Endothelial cell (in vitro differentiated cells): ENCODE measurements around the gene FOXI3. TPM values are rescaled to one million over a fixed set of nuclear protein-coding genes. Genes with fewer than 3 reads are reported as not detected.

Source experiments
- DNase-seq: peaks from one replicate; pipeline ENCODE4 v3.0.0; 2021; ENCODE audit warnings: low spot score
- H3K27ac Mint-ChIP-seq: one replicate; pipeline ENCODE4 v1.8.0; 2021; ENCODE audit warnings: mixed read lengths, inconsistent platforms; ENCODE audit not compliant: unreplicated experiment
- H3K27me3 Mint-ChIP-seq: one replicate; pipeline ENCODE4 v1.8.0; 2021; ENCODE audit warnings: mild to moderate bottlenecking, moderate library complexity, mixed read lengths, inconsistent platforms; ENCODE audit not compliant: unreplicated experiment
- H3K36me3 Mint-ChIP-seq: one replicate; pipeline ENCODE4 v1.8.0; 2021; ENCODE audit warnings: mild to moderate bottlenecking, low read depth, mixed read lengths, inconsistent platforms; ENCODE audit not compliant: unreplicated experiment
- H3K4me1 Mint-ChIP-seq: one replicate; pipeline ENCODE4 v1.8.0; 2021; ENCODE audit warnings: mild to moderate bottlenecking, mixed read lengths, inconsistent platforms; ENCODE audit not compliant: unreplicated experiment
- H3K4me3 Mint-ChIP-seq: one replicate; pipeline ENCODE4 v1.8.0; 2021; ENCODE audit warnings: mild to moderate bottlenecking, mixed read lengths, inconsistent platforms; ENCODE audit not compliant: unreplicated experiment
- H3K9me3 Mint-ChIP-seq: one replicate; pipeline ENCODE4 v1.8.0; 2021; ENCODE audit warnings: mixed read lengths, inconsistent platforms; ENCODE audit not compliant: unreplicated experiment
- total RNA-seq: library from RNA; stranded (reverse); fragmentation: NEBNext Ultra II Directional; extraction: Animal tissue kit (Norgen Biotek cat#: 25700); gene quantifications from one replicate; pipeline ENCODE4 v1.2.1, GENCODE V29; 2021; ENCODE audit not compliant: unreplicated experiment
- TF ChIP-seq, protein P1 (sequence below): fragments of 200-600 bp; sonication (generic); IDR thresholded peaks from one replicate; pipeline ENCODE4 v1.5.0; 2021; ENCODE audit warnings: antibody characterized with exemption; ENCODE audit not compliant: unreplicated experiment

The FOXI3 gene
- total RNA-seq, 1 donor from 2014 or later = 0.69 TPM

DNA sequence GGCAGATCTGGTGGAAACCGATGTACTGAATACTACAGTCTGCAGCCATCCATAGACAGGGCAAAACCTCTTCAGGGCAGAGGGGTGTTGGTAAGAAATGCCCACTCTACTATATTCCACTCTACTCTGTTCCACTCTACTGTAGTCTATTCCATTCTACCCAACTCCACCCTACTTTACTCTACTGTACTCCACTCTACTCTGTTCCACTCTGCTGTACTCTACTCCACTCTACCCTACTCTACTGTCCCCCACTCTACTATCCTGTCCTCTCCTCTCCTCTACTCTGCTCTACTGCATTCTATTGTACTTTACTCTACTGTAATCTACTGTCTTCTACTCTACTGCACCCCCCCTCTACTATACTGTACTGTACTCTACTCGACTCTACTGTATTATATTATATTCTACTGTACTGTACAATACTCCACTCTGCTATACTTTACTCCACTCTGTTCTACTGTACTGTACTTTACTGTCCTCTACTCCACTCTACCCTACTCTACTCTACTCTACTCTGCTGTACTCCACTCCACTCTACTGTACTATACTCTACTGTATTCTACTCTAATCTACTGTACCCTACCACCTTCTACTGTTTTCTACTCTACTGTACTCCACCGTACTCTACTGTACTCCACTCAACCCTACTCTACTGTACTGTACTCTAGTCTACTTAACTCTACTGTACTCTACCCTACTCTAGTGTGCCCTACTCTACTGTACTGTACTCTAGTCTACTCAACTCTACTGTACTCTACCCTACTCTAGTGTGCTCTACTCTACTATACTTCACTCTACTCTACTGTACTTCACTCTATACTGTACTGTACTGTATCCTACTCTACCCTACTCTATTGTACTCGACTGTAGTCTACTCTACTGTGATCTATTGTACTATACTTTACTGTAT lies 17.0 kb upstream of the FOXI3 start:
- DNase-seq = no peak
- H3K27ac Mint-ChIP-seq = no peak overlapping the region
- no peaks in the 10 kb centered on the region for H3K36me3 Mint-ChIP-seq
- H3K27me3 Mint-ChIP-seq = no peaks in the 10 kb centered on the region
- no peaks in the 10 kb centered on the region for H3K4me1 Mint-ChIP-seq
- TF ChIP-seq, protein P1, sequence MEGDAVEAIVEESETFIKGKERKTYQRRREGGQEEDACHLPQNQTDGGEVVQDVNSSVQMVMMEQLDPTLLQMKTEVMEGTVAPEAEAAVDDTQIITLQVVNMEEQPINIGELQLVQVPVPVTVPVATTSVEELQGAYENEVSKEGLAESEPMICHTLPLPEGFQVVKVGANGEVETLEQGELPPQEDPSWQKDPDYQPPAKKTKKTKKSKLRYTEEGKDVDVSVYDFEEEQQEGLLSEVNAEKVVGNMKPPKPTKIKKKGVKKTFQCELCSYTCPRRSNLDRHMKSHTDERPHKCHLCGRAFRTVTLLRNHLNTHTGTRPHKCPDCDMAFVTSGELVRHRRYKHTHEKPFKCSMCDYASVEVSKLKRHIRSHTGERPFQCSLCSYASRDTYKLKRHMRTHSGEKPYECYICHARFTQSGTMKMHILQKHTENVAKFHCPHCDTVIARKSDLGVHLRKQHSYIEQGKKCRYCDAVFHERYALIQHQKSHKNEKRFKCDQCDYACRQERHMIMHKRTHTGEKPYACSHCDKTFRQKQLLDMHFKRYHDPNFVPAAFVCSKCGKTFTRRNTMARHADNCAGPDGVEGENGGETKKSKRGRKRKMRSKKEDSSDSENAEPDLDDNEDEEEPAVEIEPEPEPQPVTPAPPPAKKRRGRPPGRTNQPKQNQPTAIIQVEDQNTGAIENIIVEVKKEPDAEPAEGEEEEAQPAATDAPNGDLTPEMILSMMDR = no peak
- H3K9me3 Mint-ChIP-seq = no peaks in the 10 kb centered on the region
- H3K4me3 Mint-ChIP-seq = no peak overlapping the region

DNA sequence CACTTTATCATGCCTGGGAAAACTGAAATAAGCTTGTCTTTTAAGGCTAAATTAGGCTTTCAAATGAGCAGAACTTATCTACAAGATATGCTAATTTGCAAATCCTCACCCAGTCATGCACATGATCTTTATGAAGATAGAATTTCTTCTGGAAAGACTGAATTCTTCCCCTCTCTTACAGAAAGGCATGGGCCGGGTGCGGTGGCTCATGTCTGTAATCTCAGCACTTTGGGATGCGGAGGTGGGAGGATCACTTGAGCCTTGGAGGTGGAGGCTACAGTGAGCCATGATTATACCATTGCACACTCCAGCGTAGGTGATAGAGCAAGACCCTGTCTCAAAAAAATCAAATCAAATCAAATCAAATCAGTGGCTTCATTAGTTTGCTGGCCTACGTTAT lies 11.7 kb upstream of the FOXI3 start:
- no peaks in the 10 kb centered on the region for H3K9me3 Mint-ChIP-seq
- no peak overlapping the region for H3K4me3 Mint-ChIP-seq
- peaks cover 2% of the 10 kb centered on the region for H3K27me3 Mint-ChIP-seq
- no peak for DNase-seq
- no peaks in the 10 kb centered on the region for H3K4me1 Mint-ChIP-seq
- H3K27ac Mint-ChIP-seq = no peak overlapping the region
- TF ChIP-seq, protein P1 = no peak
- H3K36me3 Mint-ChIP-seq = no peaks in the 10 kb centered on the region

DNA sequence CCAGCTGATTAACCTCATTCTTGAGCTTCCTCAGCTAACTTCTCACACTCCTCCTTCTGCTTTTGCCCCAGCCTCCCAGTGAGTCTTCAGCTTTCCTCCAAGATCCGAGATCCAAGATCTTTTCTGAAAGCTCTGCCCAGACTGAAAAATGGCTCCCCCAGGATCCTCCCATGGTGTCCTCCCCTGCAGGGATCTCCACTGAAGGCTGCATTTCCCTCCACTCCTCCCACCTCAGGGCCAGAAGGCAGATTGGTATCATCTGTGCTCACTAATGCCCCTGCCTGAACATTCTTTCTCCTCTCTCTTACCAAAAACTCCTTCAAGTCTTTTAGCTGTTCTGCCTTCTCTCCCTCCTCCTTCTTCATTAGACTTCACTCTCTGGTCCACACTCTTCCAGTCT lies 6.1 kb upstream of the FOXI3 start:
- H3K27me3 Mint-ChIP-seq = peaks cover 2% of the 10 kb centered on the region

DNA sequence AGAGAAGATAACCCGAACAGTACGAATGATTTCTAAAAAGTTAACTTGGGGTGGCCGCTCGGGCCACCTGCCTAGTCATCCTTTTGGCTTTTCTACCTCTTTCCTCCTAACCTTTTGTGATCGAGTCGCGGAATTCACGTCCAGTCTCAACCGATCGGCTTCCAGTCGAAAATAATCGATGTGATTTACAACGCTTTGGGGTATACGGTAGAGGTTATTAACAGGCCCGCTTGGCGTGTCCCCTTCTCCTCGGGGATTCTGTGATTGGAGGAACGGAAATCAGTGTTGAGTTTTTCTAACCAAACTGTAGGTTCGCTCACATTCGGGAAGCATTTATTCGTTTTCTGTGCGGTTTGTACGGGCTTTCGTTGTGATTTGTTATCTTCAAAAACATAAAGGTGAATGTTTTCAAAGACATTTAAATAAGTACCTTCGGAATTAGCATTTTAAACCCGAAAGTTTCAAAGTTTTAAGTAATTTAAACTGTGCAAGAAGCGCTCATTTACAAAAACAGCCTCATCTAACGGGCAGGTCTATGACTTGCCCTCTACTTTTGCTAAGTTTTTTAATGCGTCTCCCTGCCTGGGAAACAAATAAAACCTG lies 588 bp upstream of the FOXI3 start:
- no peaks in the 10 kb centered on the region for H3K36me3 Mint-ChIP-seq
- DNase-seq = peak; percentile 13
- peaks cover 5% of the 10 kb centered on the region for H3K4me1 Mint-ChIP-seq
- peak overlapping the region; percentile 89 for H3K4me3 Mint-ChIP-seq
- H3K27me3 Mint-ChIP-seq = peaks cover 15% of the 10 kb centered on the region
- H3K27ac Mint-ChIP-seq = no peak overlapping the region
- H3K9me3 Mint-ChIP-seq = no peaks in the 10 kb centered on the region
- TF ChIP-seq, protein P1 = no peak

More for the DNA sequence above, 6.1 kb upstream of the FOXI3 start:
- Mint-ChIP-seq H3K9me3 (no peaks in the 10 kb centered on the region), H3K36me3 (no peaks in the 10 kb centered on the region), H3K27ac (no peak overlapping the region), H3K4me3 (no peak overlapping the region), H3K4me1 (no peaks in the 10 kb centered on the region)
- DNase-seq = no peak
- TF ChIP-seq, protein P1 = no peak
